ENCODE results near the gene MATCAP1. TPM values are rescaled to one million over a fixed set of nuclear protein-coding genes. Genes with fewer than 3 reads are reported as not detected.

Gene MATCAP1
- total and polyA plus RNA-seq, 2 of the 8 experiments (the other 6 are each of a cell fraction or from before 2014, with no cell fraction given): 22.9 to 27.5 TPM

- Histone ChIP-seq H4K5ac (ENCODE audit: insufficient read length, low read depth, low read length) (no peak overlapping the region), H3K4me3 (ENCODE audit: extremely low read depth in 1 of 4, insufficient read depth in 2 of 4, low read depth in 3 of 4, low read length in 4 of 4) (no peak overlapping the region), H2BK15ac (ENCODE audit: low read length) (no peak overlapping the region), H2AK5ac (ENCODE audit: low read depth, low read length) (0 out of 2 replicates have a peak overlapping the region, but pooled peaks have one; percentile 13), H3K18ac (ENCODE audit: extremely low read depth, low read length) (no peak overlapping the region), H4K8ac (ENCODE audit: extremely low read depth, insufficient read depth, low read length) (no peak overlapping the region), H3K79me2 (ENCODE audit: control insufficient read depth in 1 of 2, insufficient read depth in 2 of 2, low read length in 2 of 2) (no peaks in the 10 kb centered on the region), H3K23me2 (ENCODE audit: low read depth, low read length) (no peaks in the 10 kb centered on the region), H3K27me3 (replicated peaks in 1 of 4; ENCODE audit: control insufficient read depth in 3 of 4, extremely low read depth in 1 of 4, insufficient read depth in 3 of 4, low read length in 3 of 4) (peaks cover 0 to 9% (median 6%) of the 10 kb centered on the region in 4 experiments; a peak in 4 of 7 replicates), H3K4me1 (replicated peaks in 1 of 4; ENCODE audit: control insufficient read depth in 3 of 4, insufficient read depth in 4 of 4, low read length in 3 of 4) (peaks cover 0 to 10% (median 1%) of the 10 kb centered on the region in 4 experiments; a peak in 2 of 7 replicates), H3K9ac (replicated peaks in 1 of 4; ENCODE audit: extremely low read depth in 1 of 4, low read depth in 3 of 4, low read length in 3 of 4) (no peak overlapping the region), H2BK20ac (ENCODE audit: low read length) (no peak overlapping the region), H3K79me1 (ENCODE audit: low read depth, low read length) (no peaks in the 10 kb centered on the region), H3K9me3 (ENCODE audit: insufficient read depth in 2 of 2, low read depth in 1 of 2, low read length in 1 of 2) (no peaks in the 10 kb centered on the region), H3K4ac (replicated peaks; ENCODE audit: insufficient read length, low read depth, low read length) (no peak overlapping the region), H2AFZ (ENCODE audit: low read length) (no peak overlapping the region), H3K4me2 (ENCODE audit: insufficient read depth in 1 of 2, low read depth in 2 of 2, low read length in 2 of 2) (no peak overlapping the region), H2BK5ac (ENCODE audit: low read depth, low read length) (no peak overlapping the region), H3K27ac (ENCODE audit: low read depth, low read length) (no peak overlapping the region), H3K23ac (ENCODE audit: insufficient read length) (no peak overlapping the region), H4K91ac (replicated peaks; ENCODE audit: insufficient read length, low read length) (no peak overlapping the region), H4K20me1 (replicated peaks in 1 of 2; ENCODE audit: control insufficient read depth in 1 of 2, insufficient read depth in 2 of 2, low read length in 2 of 2) (no peaks in the 10 kb centered on the region), H3K36me3 (ENCODE audit: control insufficient read depth in 2 of 4, insufficient read depth in 4 of 4, low read length in 3 of 4) (no peaks in the 10 kb centered on the region), H2BK120ac (replicated peaks; ENCODE audit: low read depth, low read length) (no peak overlapping the region), H3K56ac (replicated peaks; ENCODE audit: insufficient read length, low read depth, low read length) (no peak overlapping the region), H2BK12ac (ENCODE audit: low read depth, low read length) (no peak overlapping the region), H3K14ac (ENCODE audit: insufficient read length) (no peak overlapping the region)
- TF ChIP-seq E2F6 (IDR thresholded peaks at IDR 0.05) (0 out of 2 replicates have a peak, but pooled peaks have one; percentile 20), RXRA (IDR thresholded peaks at IDR 0.05; ENCODE audit: insufficient read depth, low read depth, low read length) (no peak)
- ChIA-PET CTCF (ENCODE audit: partially characterized antibody) (interaction anchor here (1.3 to 8.9 kb wide), 7 partner anchors 13 to 259 kb away, joined by 3 to 111 read pairs (median 6); partner anchors contain the start of genes E2F4, ELMO3, NOL3 and TMEM208), POLR2A (ENCODE audit: partially characterized antibody) (interaction anchor here (0.6 to 4.3 kb wide), 4 partner anchors 10 to 174 kb away, joined by 4 to 20 read pairs (median 4); partner anchors contain the start of gene TMEM208)
- no peak for FAIRE-seq
- WGBS, 2 experiments (ENCODE audit: extremely low coverage in 1 of 2, insufficient coverage in 1 of 2, insufficient read length in 1 of 2, insufficient replicate concordance in 2 of 2, low coverage in 1 of 2, low lambda C conversion rate in 2 of 2, missing lambda C conversion rate in 1 of 2): 84% methylated on average over 25 of the region's 25 CpGs; no CpG with 5 or more reads in 1 of the 2 experiments
- no peak for DNase-seq (ENCODE audit: low read depth in 1 of 2, low spot score in 2 of 2)
Measured at GRCh38 chr16:67210069-67210937, 26.5 kb upstream of the MATCAP1 start.
